HG02938 (cell line): ENCODE data around the gene CRTC2.

ENCODE experiments used
- ATAC-seq: cut with Tn5 transposase; IDR thresholded peaks from one replicate; pipeline ENCODE4 v1.9.1; 2021; ENCODE audit warnings: mild to moderate bottlenecking, moderate library complexity; ENCODE audit not compliant: unreplicated experiment

CRTC2 gene

DNA sequence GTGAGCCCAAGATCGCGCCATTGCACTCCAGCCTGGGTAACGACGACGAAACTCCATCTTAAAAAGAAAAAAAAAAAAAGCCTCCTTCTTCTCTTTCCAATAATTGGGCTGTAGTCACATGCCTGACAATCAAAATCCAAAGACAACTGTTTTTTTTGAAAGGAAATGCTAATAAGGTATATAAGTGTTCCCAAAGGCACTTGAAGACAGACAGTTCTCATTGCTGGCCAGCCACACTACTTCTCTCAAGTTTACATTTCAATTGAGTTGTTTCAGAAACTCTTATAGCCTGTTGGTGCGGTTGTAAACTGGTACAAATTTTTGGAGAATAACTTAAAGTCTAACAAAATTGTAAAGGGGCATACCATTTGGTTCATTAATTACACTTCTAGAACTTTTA lies 58.9 kb downstream of the CRTC2 start:
- no peak for ATAC-seq
